Globus pallidus (tissue), 1 donor: Measurements from ENCODE around the gene MTTP.

Source experiments
- DNase-seq: peaks from one replicate; pipeline ENCODE4 v3.0.0-alpha.2; 2015; ENCODE audit warnings: low spot score

The MTTP gene

DNA sequence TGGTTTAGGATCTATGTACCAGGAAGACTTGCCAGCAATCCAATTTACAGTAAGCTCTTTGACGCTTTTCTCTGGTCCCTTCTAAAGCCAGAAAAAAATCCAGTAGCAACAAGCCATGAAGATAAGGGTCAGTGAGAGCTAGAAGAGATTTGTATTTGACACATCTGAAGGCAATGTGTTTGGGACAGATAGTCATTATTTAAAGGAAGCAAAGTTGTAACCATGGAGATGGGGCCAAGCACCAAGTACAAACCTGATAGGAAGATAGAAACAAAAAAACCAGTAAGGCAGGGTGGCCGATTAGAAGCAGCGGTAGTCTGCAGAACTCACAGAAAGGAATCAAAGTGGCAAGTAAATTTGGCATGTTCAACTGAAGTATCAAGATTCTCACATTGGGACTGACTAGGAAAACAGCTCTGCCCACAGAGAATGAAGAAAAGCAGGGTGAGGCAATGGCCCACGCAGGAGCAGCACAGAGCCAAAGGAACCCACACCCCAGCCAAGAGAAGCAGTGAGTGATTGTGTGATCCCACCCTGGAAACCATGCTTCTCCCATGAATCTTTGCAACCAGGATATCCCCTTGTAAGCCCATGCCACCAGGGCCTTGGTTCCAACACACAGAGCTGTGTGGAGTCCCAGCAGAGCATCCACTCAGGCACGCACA lies 95.9 kb downstream of the MTTP start:
- DNase-seq, result no peak
